AG04449 (cell line): ENCODE data around the gene SLC8A3.

ENCODE experiments used
- CTCF ChIA-PET: fragments of 350-600 bp; formaldehyde crosslinking; extraction: SDS; loops from one replicate; lab custom pipeline; 2021; ENCODE audit warnings: antibody characterized with exemption; lab: Yijun Ruan, JAX
- POLR2A ChIA-PET: fragments of 400-600, 350-600 bp; formaldehyde crosslinking; extraction: SDS; loops from one replicate; lab custom pipeline; 2020; ENCODE audit warnings: antibody characterized with exemption, inconsistent platforms; lab: Yijun Ruan, JAX
- DNase-seq: peaks from one replicate; pipeline ENCODE4 v3.0.0-alpha.2; 2010; ENCODE audit warnings: low read depth, low spot score
- H3K4me3 ChIP-seq: 2 replicates; pipeline ENCODE4 v1.5.1; 2011; ENCODE audit warnings: low read depth, mild to moderate bottlenecking, control low read depth, low read length
- TF ChIP-seq, protein P1 (sequence below): IDR thresholded peaks from one replicate; pipeline ENCODE4 v1.5.1; 2011; ENCODE audit warnings: mild to moderate bottlenecking, moderate library complexity, low read length, control low read depth, inconsistent platforms; ENCODE audit not compliant: insufficient read depth; ENCODE audit errors: missing control alignments

SLC8A3 gene

DNA sequence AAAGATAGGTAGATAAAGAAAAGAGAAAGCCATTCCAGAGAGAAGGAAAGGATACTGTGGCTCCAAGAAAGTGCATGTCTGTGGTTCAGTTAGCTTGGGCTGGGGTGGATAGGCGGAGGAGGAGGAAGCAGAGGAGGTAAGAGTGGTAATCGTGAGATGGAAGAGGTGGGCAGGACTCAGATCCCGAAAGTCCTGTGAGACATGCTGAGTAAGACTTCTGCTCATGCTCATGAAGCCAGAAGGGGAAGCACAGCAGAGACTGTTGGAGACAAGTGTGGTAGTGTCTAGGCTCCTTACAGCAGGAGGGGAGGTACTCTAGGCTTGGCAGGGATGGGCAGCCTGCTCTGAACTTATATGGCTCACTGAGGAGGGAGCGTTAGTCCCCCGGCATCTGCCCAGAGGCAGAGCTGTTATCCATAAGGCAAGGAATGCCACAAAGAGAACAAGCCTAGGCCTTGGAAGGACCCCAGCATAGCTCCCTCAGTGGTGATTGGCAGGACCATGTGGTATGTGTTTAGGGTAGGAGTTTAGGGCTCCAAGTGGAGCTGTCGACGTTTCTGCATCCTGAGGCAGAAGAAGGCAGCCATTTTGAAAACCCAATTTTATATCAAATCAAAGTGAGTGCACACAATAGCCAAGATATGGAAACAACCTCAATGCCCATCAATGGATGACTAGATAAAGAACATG is 174.2 kb downstream of the SLC8A3 start:
- POLR2A ChIA-PET: no interaction called here
- no peak overlapping the region for H3K4me3 ChIP-seq
- DNase-seq: no peak
- TF ChIP-seq, protein P1, sequence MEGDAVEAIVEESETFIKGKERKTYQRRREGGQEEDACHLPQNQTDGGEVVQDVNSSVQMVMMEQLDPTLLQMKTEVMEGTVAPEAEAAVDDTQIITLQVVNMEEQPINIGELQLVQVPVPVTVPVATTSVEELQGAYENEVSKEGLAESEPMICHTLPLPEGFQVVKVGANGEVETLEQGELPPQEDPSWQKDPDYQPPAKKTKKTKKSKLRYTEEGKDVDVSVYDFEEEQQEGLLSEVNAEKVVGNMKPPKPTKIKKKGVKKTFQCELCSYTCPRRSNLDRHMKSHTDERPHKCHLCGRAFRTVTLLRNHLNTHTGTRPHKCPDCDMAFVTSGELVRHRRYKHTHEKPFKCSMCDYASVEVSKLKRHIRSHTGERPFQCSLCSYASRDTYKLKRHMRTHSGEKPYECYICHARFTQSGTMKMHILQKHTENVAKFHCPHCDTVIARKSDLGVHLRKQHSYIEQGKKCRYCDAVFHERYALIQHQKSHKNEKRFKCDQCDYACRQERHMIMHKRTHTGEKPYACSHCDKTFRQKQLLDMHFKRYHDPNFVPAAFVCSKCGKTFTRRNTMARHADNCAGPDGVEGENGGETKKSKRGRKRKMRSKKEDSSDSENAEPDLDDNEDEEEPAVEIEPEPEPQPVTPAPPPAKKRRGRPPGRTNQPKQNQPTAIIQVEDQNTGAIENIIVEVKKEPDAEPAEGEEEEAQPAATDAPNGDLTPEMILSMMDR: no peak
- CTCF ChIA-PET: interaction anchor here (0.8 to 3.1 kb wide), 3 partner anchors 10 to 196 kb away, joined by 3 to 12 read pairs (median 5); no protein-coding TSS in a partner anchor

DNA sequence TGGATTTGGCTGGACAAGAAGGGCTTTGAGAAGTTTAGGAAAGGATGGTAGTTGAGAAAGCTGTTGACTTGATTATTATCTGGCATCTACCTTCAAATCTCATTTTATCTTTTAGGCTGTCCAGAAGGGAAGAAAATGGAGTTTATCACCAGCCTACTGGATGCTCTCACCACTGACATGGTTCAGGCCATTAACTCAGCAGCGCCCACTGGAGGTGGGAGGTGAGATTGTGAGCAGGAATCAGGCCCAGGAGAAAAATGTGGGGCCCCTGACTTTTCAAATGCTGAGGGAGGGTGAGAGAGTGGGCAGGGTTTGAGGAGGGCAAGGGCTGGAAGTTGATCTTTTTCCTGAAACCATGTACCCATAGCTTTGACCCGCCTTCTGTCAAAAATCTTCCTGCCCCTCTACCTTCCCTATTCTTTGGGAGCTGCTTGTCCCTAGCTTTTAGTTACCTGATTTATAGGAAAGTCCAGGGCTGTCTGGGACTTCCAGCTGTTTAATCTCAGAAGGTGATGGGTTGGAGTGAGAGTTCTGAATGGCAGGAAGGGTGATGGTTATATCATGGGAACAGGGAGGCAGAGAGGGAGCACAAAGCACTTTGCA is 175.4 kb downstream of the SLC8A3 start:
- TF ChIP-seq, protein P1: peak; percentile 54
- no peak overlapping the region for H3K4me3 ChIP-seq
- ChIA-PET CTCF (interaction anchor here (0.8 to 1.2 kb wide), 3 partner anchors 11 to 15 kb away, joined by 3 read pairs; no protein-coding TSS in a partner anchor), POLR2A (no interaction called here)
- no peak for DNase-seq

DNA sequence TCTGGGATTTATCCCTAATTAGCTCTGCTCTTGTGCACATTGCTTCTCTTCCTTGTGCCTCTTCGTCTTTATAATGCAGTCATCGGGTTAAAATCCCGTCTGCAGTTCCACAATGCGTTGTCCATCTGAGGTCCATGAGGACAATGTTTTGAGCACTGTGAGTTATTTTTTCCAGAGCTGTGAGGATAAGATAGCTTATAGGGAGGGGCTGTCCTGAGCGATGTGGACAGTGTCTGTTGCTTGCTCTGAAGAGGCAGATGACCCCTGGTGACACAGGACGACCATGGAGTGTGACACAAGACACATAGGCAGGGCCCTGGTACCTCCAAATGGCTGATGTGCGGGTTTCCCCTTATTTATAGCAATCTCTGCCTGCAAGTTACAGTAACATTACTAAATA is 177.0 kb downstream of the SLC8A3 start:
- ChIA-PET CTCF (interaction anchor here (1.1 to 1.6 kb wide), 2 partner anchors 16 to 193 kb away, joined by 3 to 7 read pairs; no protein-coding TSS in a partner anchor), POLR2A (no interaction called here)
- no peak for DNase-seq
- no peak overlapping the region for H3K4me3 ChIP-seq
- TF ChIP-seq, protein P1: no peak

DNA sequence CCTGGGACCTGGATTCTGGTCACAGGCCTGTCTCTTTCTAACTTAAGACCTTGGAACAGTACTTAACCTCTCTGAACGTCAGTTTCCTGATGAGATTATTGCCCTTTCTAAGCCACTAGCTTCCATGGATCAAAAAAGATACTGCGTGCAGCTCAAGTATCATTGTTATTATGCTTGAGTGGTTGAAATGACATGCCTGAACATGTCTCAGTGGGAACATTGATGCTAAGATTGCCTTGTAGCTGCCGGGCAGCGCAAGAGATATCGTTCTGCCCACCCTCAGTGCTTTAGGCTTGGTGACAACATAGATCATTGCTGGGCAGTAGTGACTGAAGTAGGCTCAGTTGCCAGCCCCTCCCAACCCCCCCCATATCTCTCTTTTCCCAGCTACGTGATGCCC is 177.7 kb downstream of the SLC8A3 start:
- ChIA-PET CTCF (interaction anchor here (1.6 kb wide), 1 partner anchor 192 kb away, joined by 7 read pairs; no protein-coding TSS in a partner anchor), POLR2A (no interaction called here)
- TF ChIP-seq, protein P1: no peak
- DNase-seq: no peak
- H3K4me3 ChIP-seq: no peak overlapping the region

DNA sequence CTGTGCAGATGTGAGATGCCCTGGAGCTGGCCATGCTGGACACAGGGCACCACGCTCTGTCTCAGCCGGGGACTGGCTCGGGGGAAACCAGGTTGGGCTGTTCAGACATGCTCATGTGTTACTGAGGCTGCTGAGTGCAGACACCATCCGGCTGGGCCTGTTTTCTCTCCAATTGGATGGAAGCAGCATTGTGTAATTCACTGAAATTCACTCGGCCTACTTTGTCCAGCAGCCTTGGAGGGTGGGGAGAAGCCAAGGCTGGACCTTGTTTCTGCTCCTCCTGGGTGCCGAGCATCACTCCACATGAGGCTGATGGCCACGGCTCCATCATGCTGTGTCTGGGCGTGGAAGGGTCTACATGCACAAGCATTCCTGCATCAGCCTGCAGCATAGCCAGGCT is 178.8 kb downstream of the SLC8A3 start:
- DNase-seq: no peak
- no peak overlapping the region for H3K4me3 ChIP-seq
- TF ChIP-seq, protein P1: no peak
- CTCF ChIA-PET: no interaction called here
- POLR2A ChIA-PET: no interaction called here
